Activated CD8-positive, alpha-beta memory T cell treated with anti-CD3 and anti-CD28 coated beads, Interleukin-2, amount 10 ng/mL, durations not matched to agents 7 days and 5 days (primary cell): ENCODE results near the gene AP2M1. TPM values are rescaled to one million over a fixed set of nuclear protein-coding genes. Genes with fewer than 3 reads are reported as not detected.
"Not testable (repeated sequence)": the region's sequence is repeated elsewhere in the genome, so short reads cannot be mapped to it uniquely, and the experiment has no call there.

ENCODE experiments used
- ATAC-seq: fragments of 150-1000 bp; cut with Tn5 transposase; one replicate; pipeline ENCODE4 v1.10.0; 2021; ENCODE audit warnings: moderate library complexity
- CTCF ChIA-PET: fragments of 350-600 bp; sonication (Branson Sonifier 250); formaldehyde crosslinking; loops from one replicate; lab custom pipeline; 2021; ENCODE audit warnings: antibody characterized with exemption; lab: Charles Lee
- DNase-seq: peaks from one replicate; pipeline ENCODE4 v3.0.0-alpha.2; 2020
- H3K27ac Mint-ChIP-seq: one replicate; pipeline ENCODE4 v1.8.0; 2021; ENCODE audit warnings: mild to moderate bottlenecking, mixed read lengths
- H3K27me3 Mint-ChIP-seq: one replicate; pipeline ENCODE4 v1.8.0; 2021; ENCODE audit warnings: mixed read lengths
- H3K36me3 Mint-ChIP-seq: one replicate; pipeline ENCODE4 v1.8.0; 2021; ENCODE audit warnings: mild to moderate bottlenecking, mixed read lengths
- H3K4me1 Mint-ChIP-seq: one replicate; pipeline ENCODE4 v1.8.0; 2021; ENCODE audit warnings: mixed read lengths
- H3K4me3 Mint-ChIP-seq: one replicate; pipeline ENCODE4 v1.8.0; 2021; ENCODE audit warnings: mild to moderate bottlenecking, moderate library complexity, mixed read lengths
- H3K9me3 Mint-ChIP-seq: one replicate; pipeline ENCODE4 v1.8.0; 2022; ENCODE audit warnings: low read depth, mixed read lengths
- total RNA-seq, 2 experiments: library from RNA; stranded (reverse); gene quantifications; one replicate each; pipeline ENCODE4 v1.2.3, GENCODE V29; 2021

Gene AP2M1
- total RNA-seq, 2 experiments from 2014 or later: 218 to 230 TPM

DNA sequence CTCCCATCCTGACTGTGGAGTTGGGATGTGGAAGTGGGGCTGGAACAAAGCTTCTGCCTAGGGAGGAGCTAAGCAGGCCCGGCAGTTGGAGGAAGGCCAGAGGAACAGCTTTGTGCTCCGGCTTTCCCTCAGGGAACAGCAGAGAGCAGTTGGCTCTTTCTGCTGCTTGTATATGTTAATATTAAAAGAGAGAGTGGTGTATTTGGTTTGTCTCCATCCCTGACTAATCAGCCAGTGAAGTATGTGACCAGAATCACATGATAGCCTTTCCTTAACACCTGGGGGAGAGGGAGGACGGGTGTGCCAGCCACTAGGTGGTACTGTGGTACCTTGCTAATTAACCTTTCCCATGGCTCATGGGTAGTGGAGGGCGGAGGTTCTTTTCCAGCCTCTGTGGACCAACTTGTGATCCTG lies 29.5 kb upstream of the AP2M1 start:
- H3K9me3 Mint-ChIP-seq: no peaks in the 10 kb centered on the region
- peaks cover 1% of the 10 kb centered on the region for H3K4me1 Mint-ChIP-seq
- DNase-seq (no peak), ATAC-seq (no peak)
- peaks cover 38% of the 10 kb centered on the region for H3K36me3 Mint-ChIP-seq
- CTCF ChIA-PET: interaction anchor here (0.9 to 3.1 kb wide), 4 partner anchors 8 to 144 kb away, joined by 3 to 15 read pairs (median 4); partner anchors contain the start of gene EEF1AKMT4
- H3K27me3 Mint-ChIP-seq: no peaks in the 10 kb centered on the region
- no peak overlapping the region for H3K27ac Mint-ChIP-seq
- no peak overlapping the region for H3K4me3 Mint-ChIP-seq

- ATAC-seq (no peak), DNase-seq (no peak)
- Mint-ChIP-seq H3K27me3 (no peaks in the 10 kb centered on the region), H3K36me3 (peaks cover 32% of the 10 kb centered on the region), H3K9me3 (no peaks in the 10 kb centered on the region), H3K27ac (no peak overlapping the region), H3K4me1 (peaks cover 1% of the 10 kb centered on the region), H3K4me3 (no peak overlapping the region)
- CTCF ChIA-PET: interaction anchor here (0.8 to 3.1 kb wide), 4 partner anchors 10 to 107 kb away, joined by 3 to 15 read pairs (median 4); partner anchors contain the start of genes DVL3 and EEF1AKMT4
Measured at GRCh38 chr3:184145751-184146270, 28.8 kb upstream of the AP2M1 start.

DNA sequence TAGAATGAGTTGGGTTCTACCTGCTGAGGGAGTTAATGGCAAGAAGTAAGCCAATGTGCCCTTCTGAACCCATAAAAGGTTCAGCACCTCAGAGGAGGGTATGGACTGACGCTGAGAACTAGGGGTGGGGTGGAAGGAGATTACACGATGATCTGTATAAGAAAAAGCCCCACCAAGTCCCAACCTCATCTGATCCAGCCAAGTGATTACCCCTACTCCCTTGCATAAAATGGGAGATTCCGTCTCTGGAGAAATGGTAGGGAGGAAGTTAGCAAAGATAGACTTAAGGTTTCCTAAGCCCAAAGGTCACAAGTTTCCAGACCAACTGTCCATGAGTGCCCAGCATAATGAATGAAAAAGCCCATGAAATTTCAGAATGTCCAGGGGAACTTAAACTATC lies 26.6 kb upstream of the AP2M1 start:
- Mint-ChIP-seq H3K4me1 (peaks cover 4% of the 10 kb centered on the region), H3K9me3 (no peaks in the 10 kb centered on the region), H3K4me3 (no peak overlapping the region), H3K27ac (no peak overlapping the region), H3K36me3 (peaks cover 14% of the 10 kb centered on the region), H3K27me3 (no peaks in the 10 kb centered on the region)
- ATAC-seq (no peak), DNase-seq (no peak)
- CTCF ChIA-PET: interaction anchor here (1.1 kb wide), 1 partner anchor 130 kb away, joined by 3 read pairs; the partner anchor contains the start of gene ABCC5

DNA sequence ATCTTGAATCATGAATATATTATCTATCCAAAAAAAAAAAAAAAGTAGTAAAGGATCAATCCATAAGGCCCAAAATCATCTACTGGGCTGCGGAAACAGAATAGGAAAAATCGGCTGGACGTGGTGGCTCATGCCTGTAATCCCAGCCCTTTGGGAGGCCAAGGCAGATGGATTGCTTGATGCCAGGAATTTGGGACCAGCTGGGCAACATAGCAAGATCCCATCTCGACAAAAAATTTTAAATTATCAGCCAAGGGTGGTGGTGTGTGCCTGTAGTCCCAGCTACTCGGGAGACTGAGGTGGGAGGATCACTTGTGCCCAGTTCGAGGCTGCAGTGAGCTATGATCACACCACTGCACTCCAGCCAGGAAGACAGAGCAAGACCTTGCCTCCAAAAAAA lies 25.5 kb upstream of the AP2M1 start:
- no peaks in the 10 kb centered on the region for H3K27me3 Mint-ChIP-seq
- no peak for ATAC-seq
- H3K4me3 Mint-ChIP-seq: no peak overlapping the region
- H3K27ac Mint-ChIP-seq: no peak overlapping the region
- no peaks in the 10 kb centered on the region for H3K9me3 Mint-ChIP-seq
- CTCF ChIA-PET: interaction anchor here (0.7 kb wide), 1 partner anchor 134 kb away, joined by 3 read pairs; no protein-coding TSS in a partner anchor
- DNase-seq: no peak
- peaks cover 6% of the 10 kb centered on the region for H3K4me1 Mint-ChIP-seq
- H3K36me3 Mint-ChIP-seq: peaks cover 11% of the 10 kb centered on the region

- DNase-seq, CTCF ChIA-PET, H3K4me1 Mint-ChIP-seq, H3K4me3 Mint-ChIP-seq, ATAC-seq, H3K9me3 Mint-ChIP-seq, H3K27me3 Mint-ChIP-seq: not testable (repeated sequence)
- Mint-ChIP-seq H3K27ac (peak overlapping the region; percentile 1), H3K36me3 (peaks cover 10% of the 10 kb centered on the region)
Measured at GRCh38 chr3:184149770-184150169, 24.9 kb upstream of the AP2M1 start.

DNA sequence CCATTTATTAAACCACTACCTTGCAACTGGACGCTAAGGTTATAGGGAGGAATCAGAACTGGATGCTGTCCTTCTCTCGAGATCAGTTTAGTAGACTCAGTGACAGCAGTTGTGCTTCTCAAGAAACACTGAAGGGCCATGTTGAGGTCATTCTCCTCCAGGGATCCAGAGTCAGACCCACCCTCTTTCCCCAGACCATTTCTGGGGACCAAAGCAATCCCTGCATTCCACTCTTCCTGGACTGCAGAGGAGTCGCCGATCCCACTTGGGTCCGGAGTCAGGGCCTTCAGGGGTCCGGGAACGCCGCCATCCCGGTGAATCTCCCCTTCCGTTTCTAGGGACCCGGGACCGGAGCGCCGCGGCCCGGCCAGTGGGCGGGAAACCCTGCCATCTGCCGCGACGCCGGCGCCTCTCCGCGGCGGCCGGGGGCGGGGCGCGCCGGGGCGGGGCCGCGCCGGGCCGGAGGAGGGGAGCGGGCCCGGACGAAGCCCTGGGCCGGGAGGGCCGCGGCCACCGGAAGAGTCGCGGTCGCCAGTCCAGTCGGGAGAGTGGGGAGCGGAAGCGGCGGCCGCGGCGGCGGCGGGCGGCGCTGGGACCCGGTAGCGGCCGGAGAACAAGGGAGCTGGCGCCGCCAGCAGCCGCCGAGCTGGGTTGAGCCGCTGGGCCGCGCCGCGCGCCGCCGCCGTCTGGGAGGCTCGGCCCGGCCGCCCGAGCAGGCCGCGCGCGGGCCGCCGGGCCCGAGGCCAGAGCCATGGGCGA lies 19.6 kb upstream of the AP2M1 start, which contains the start of gene DVL3:
DVL3 (plus strand) TSS at position 493 of the 759 bp plus-strand sequence; CDS start at position 752, 259 bp downstream.
- Mint-ChIP-seq H3K9me3 (no peaks in the 10 kb centered on the region), H3K27me3 (no peaks in the 10 kb centered on the region), H3K4me1 (peaks cover 28% of the 10 kb centered on the region), H3K27ac (peak within 1 kb of the TSS; percentile 74), H3K4me3 (peak within 1 kb of the TSS; percentile 92), H3K36me3 (peaks cover 2% of the 10 kb centered on the region)
- DNase-seq (peak; percentile 55), ATAC-seq (peak; percentile 82)
- CTCF ChIA-PET: interaction anchor here (0.6 to 2.1 kb wide), 8 partner anchors 9 to 558 kb away, joined by 3 to 9 read pairs (median 4); partner anchors contain the start of genes AP2M1, EEF1AKMT4 and EIF2B5

GRCh38 chr3:184155644-184156521 lies 18.8 kb upstream of the AP2M1 start:
- peak; percentile 66 for DNase-seq
- Mint-ChIP-seq H3K9me3 (no peaks in the 10 kb centered on the region), H3K4me3 (peak overlapping the region; percentile 92), H3K27me3 (no peaks in the 10 kb centered on the region), H3K4me1 (peaks cover 33% of the 10 kb centered on the region), H3K36me3 (peaks cover 2% of the 10 kb centered on the region), H3K27ac (peak overlapping the region; percentile 74)
- CTCF ChIA-PET: interaction anchor here (0.6 to 2.1 kb wide), 8 partner anchors 8 to 557 kb away, joined by 3 to 9 read pairs (median 4); partner anchors contain the start of genes AP2M1, EEF1AKMT4 and EIF2B5
- peak; percentile 57 for ATAC-seq

GRCh38 chr3:184156522-184156955 lies 18.1 kb upstream of the AP2M1 start:
- CTCF ChIA-PET: interaction anchor here (1.5 to 2.1 kb wide), 4 partner anchors 10 to 93 kb away, joined by 3 to 7 read pairs (median 6); partner anchors contain the start of genes AP2M1 and EEF1AKMT4
- Mint-ChIP-seq H3K4me3 (peak overlapping the region; percentile 92), H3K4me1 (peaks cover 33% of the 10 kb centered on the region), H3K36me3 (peaks cover 2% of the 10 kb centered on the region), H3K9me3 (no peaks in the 10 kb centered on the region), H3K27ac (peak overlapping the region; percentile 74), H3K27me3 (no peaks in the 10 kb centered on the region)
- DNase-seq: no peak
- no peak for ATAC-seq

- H3K27ac Mint-ChIP-seq: no peak overlapping the region
- H3K4me3 Mint-ChIP-seq: peak overlapping the region; percentile 92
- DNase-seq (no peak), ATAC-seq (no peak)
- peaks cover 33% of the 10 kb centered on the region for H3K4me1 Mint-ChIP-seq
- peaks cover 2% of the 10 kb centered on the region for H3K36me3 Mint-ChIP-seq
- no peaks in the 10 kb centered on the region for H3K9me3 Mint-ChIP-seq
- CTCF ChIA-PET: interaction anchor here (2.1 kb wide), 1 partner anchor 11 kb away, joined by 5 read pairs; no protein-coding TSS in a partner anchor
- no peaks in the 10 kb centered on the region for H3K27me3 Mint-ChIP-seq
Measured at GRCh38 chr3:184157206-184157605, 17.4 kb upstream of the AP2M1 start.

DNA sequence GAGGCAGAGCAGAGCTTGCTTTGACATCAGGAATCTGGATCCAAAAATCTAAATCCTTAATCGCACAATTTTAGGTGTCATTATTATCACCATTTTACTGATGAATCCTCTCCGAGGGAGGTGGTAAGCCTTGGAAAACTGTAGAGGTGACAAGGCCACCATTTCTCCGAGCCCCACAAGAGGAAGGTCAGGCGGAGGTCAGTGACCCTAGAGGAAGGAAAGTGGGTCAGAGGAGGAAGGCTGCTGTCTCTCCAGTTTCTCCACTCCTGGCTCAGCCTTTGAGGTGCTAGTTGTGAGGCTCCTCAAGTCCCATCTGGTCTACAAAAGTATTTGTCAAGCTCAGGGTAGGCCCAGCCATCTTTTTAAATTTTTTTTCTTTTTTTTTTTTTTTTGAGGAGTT lies 16.3 kb upstream of the AP2M1 start:
- ATAC-seq (no peak), DNase-seq (no peak)
- Mint-ChIP-seq H3K4me1 (peaks cover 27% of the 10 kb centered on the region), H3K9me3 (no peaks in the 10 kb centered on the region), H3K27ac (no peak overlapping the region), H3K27me3 (no peaks in the 10 kb centered on the region), H3K36me3 (peaks cover 2% of the 10 kb centered on the region), H3K4me3 (no peak overlapping the region)
- CTCF ChIA-PET: interaction anchor here (0.7 kb wide), 1 partner anchor 16 kb away, joined by 5 read pairs; no protein-coding TSS in a partner anchor

DNA sequence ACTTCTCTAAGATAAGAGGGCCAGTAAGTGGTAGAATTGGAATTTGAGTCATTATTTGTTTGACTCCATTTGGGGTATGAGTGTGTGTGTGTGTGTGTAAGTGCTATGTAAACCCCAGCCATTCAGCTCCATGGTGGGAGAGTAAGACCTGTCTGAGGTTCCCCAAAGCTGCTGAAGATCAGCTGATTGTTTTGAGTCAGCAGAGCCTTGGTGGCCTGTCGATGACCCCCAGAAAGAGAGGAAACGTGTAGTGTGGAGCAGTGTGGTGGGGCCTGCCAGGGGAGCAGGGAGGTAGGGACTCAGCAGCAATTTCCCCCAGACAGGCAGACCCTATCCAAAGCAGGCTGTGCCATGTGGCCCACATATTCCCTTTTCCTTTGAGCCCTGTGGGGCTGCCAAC lies 14.2 kb upstream of the AP2M1 start:
- CTCF ChIA-PET: interaction anchor here (1.1 to 1.8 kb wide), 2 partner anchors 25 to 129 kb away, joined by 4 to 7 read pairs; partner anchors contain the start of gene EIF2B5
- no peaks in the 10 kb centered on the region for H3K9me3 Mint-ChIP-seq
- peaks cover 28% of the 10 kb centered on the region for H3K4me1 Mint-ChIP-seq
- DNase-seq (no peak), ATAC-seq (no peak)
- H3K27ac Mint-ChIP-seq: no peak overlapping the region
- peaks cover 4% of the 10 kb centered on the region for H3K36me3 Mint-ChIP-seq
- no peak overlapping the region for H3K4me3 Mint-ChIP-seq
- no peaks in the 10 kb centered on the region for H3K27me3 Mint-ChIP-seq

DNA sequence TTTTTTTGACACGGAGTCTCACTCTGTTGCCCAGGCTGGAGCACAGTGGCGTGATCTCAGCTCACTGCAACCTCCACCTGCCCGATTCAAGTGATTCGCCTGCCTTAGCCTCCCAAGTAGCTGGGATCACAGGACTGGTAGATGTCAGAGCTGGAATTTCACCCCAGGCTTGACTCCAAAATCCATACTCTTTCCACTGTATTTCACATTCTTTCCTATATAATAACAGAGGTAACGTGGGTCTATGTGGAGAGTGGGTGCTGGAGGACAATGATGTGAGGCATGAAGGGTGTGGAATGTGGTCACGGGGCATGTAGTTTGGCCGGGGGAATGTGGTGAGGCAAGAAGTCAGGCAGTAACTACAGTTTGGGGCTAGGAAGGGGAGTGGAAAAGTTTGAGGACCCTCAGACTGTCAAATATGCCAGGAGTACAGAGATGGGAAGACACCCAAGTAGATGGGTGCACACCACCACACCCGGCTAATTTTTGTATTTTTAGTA lies 12.0 kb upstream of the AP2M1 start:
- H3K9me3 Mint-ChIP-seq, DNase-seq, H3K27ac Mint-ChIP-seq, H3K4me3 Mint-ChIP-seq, CTCF ChIA-PET, H3K27me3 Mint-ChIP-seq, ATAC-seq, H3K36me3 Mint-ChIP-seq: not testable (repeated sequence)
- H3K4me1 Mint-ChIP-seq: peaks cover 17% of the 10 kb centered on the region
